HEK293 (cell line): ENCODE measurements around the gene OR7G1.
A peak's percentile ranks its signal among the peaks of the same experiment; 100 is the strongest.

Experiments used
- GLIS2 ChIP-seq: fragments of 450-650 bp; formaldehyde crosslinking; IDR thresholded peaks from 2 replicates; pipeline ENCODE4 v1.5.1; 2016; ENCODE audit warnings: missing biosample characterization, missing genetic modification characterization
- MEIS1 ChIP-seq: sonication (generic); formaldehyde crosslinking; IDR thresholded peaks from 2 replicates; pipeline ENCODE4 v1.8.1; 2022; ENCODE audit warnings: missing genetic modification reagents, mild to moderate bottlenecking, borderline replicate concordance
- SP2 ChIP-seq: fragments of 450-650 bp; formaldehyde crosslinking; IDR thresholded peaks from 2 replicates; pipeline ENCODE4 v1.5.1; 2016; ENCODE audit warnings: missing biosample characterization, missing genetic modification characterization
- SP3 ChIP-seq: fragments of 450-650 bp; formaldehyde crosslinking; IDR thresholded peaks from 2 replicates; pipeline ENCODE4 v1.5.1; 2016; ENCODE audit warnings: missing biosample characterization, missing genetic modification characterization
- ZBTB17 ChIP-seq: fragments of 450-650 bp; formaldehyde crosslinking; IDR thresholded peaks from 2 replicates; pipeline ENCODE4 v1.5.1; 2016; ENCODE audit warnings: missing biosample characterization, missing genetic modification characterization
- ZBTB48 ChIP-seq: fragments of 450-650 bp; formaldehyde crosslinking; IDR thresholded peaks from 2 replicates; pipeline ENCODE4 v1.5.1; 2016; ENCODE audit warnings: missing biosample characterization, missing genetic modification characterization
- ZNF280D ChIP-seq: fragments of 450-650 bp; formaldehyde crosslinking; IDR thresholded peaks from 2 replicates; pipeline ENCODE4 v1.5.1; 2016; ENCODE audit warnings: missing biosample characterization, missing genetic modification characterization
- ZNF324 ChIP-seq: fragments of 450-650 bp; formaldehyde crosslinking; IDR thresholded peaks from 2 replicates; pipeline ENCODE4 v1.5.1; 2016; ENCODE audit warnings: missing biosample characterization, missing genetic modification characterization
- ZNF473 ChIP-seq: fragments of 450-650 bp; formaldehyde crosslinking; IDR thresholded peaks from 2 replicates; pipeline ENCODE4 v1.5.1; 2017; ENCODE audit warnings: missing biosample characterization, missing genetic modification characterization
- ZNF544 ChIP-seq: fragments of 450-650 bp; formaldehyde crosslinking; IDR thresholded peaks from 2 replicates; pipeline ENCODE4 v1.5.0; 2017; ENCODE audit warnings: missing biosample characterization, missing genetic modification characterization
- ZNF548 ChIP-seq: fragments of 450-650 bp; formaldehyde crosslinking; IDR thresholded peaks from 2 replicates; pipeline ENCODE4 v1.5.1; 2016; ENCODE audit warnings: missing biosample characterization, missing genetic modification characterization
- ZNF580 ChIP-seq: fragments of 450-650 bp; formaldehyde crosslinking; IDR thresholded peaks from 2 replicates; pipeline ENCODE4 v1.5.1; 2016; ENCODE audit warnings: missing biosample characterization, missing genetic modification characterization
- ZNF629 ChIP-seq: fragments of 450-650 bp; formaldehyde crosslinking; IDR thresholded peaks from 2 replicates; pipeline ENCODE4 v1.5.1; 2017; ENCODE audit warnings: missing biosample characterization, missing genetic modification characterization
- ZNF645 ChIP-seq: fragments of 450-650 bp; formaldehyde crosslinking; IDR thresholded peaks from 2 replicates; pipeline ENCODE4; 2016; ENCODE audit warnings: missing biosample characterization, missing genetic modification characterization
- ZNF677 ChIP-seq: fragments of 450-650 bp; IDR thresholded peaks from 2 replicates; pipeline ENCODE4 v1.5.0; 2018; ENCODE audit warnings: missing biosample characterization, mild to moderate bottlenecking, missing genetic modification characterization, moderate library complexity
- TF ChIP-seq, protein P1 (sequence below): fragments of 450-650 bp; formaldehyde crosslinking; IDR thresholded peaks from 2 replicates; pipeline ENCODE4 v1.5.1; 2016; ENCODE audit warnings: missing biosample characterization, missing genetic modification characterization
- TF ChIP-seq, protein P2 (sequence below): fragments of 450-650 bp; formaldehyde crosslinking; conservative IDR thresholded peaks from 2 replicates; pipeline ENCODE4 v1.5.1; 2016; ENCODE audit warnings: low read depth, missing biosample characterization, missing genetic modification characterization
- TF ChIP-seq, protein P3 (sequence below): fragments of 450-650 bp; formaldehyde crosslinking; IDR thresholded peaks from 2 replicates; pipeline ENCODE4 v1.5.1; 2016; ENCODE audit warnings: missing biosample characterization, missing genetic modification characterization
- TF ChIP-seq, protein P4 (sequence below): fragments of 450-650 bp; formaldehyde crosslinking; IDR thresholded peaks from 2 replicates; pipeline ENCODE4 v1.5.1; 2016; ENCODE audit warnings: missing biosample characterization, missing genetic modification characterization

Gene OR7G1

GRCh38 chr19:9140159-9140874 is 24.8 kb upstream of the OR7G1 start, which contains the start of gene ZNF317 (continued):
- TF ChIP-seq, protein P1, sequence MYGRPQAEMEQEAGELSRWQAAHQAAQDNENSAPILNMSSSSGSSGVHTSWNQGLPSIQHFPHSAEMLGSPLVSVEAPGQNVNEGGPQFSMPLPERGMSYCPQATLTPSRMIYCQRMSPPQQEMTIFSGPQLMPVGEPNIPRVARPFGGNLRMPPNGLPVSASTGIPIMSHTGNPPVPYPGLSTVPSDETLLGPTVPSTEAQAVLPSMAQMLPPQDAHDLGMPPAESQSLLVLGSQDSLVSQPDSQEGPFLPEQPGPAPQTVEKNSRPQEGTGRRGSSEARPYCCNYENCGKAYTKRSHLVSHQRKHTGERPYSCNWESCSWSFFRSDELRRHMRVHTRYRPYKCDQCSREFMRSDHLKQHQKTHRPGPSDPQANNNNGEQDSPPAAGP (tag by site-specific recombination): 0 out of 2 replicates have a peak, but pooled peaks have one; percentile 36
- TF ChIP-seq, protein P2, sequence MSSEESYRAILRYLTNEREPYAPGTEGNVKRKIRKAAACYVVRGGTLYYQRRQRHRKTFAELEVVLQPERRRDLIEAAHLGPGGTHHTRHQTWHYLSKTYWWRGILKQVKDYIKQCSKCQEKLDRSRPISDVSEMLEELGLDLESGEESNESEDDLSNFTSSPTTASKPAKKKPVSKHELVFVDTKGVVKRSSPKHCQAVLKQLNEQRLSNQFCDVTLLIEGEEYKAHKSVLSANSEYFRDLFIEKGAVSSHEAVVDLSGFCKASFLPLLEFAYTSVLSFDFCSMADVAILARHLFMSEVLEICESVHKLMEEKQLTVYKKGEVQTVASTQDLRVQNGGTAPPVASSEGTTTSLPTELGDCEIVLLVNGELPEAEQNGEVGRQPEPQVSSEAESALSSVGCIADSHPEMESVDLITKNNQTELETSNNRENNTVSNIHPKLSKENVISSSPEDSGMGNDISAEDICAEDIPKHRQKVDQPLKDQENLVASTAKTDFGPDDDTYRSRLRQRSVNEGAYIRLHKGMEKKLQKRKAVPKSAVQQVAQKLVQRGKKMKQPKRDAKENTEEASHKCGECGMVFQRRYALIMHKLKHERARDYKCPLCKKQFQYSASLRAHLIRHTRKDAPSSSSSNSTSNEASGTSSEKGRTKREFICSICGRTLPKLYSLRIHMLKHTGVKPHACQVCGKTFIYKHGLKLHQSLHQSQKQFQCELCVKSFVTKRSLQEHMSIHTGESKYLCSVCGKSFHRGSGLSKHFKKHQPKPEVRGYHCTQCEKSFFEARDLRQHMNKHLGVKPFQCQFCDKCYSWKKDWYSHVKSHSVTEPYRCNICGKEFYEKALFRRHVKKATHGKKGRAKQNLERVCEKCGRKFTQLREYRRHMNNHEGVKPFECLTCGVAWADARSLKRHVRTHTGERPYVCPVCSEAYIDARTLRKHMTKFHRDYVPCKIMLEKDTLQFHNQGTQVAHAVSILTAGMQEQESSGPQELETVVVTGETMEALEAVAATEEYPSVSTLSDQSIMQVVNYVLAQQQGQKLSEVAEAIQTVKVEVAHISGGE (tag by site-specific recombination): 0 out of 2 replicates have a peak, but pooled peaks have one; percentile 32
- TF ChIP-seq SP2 (tag by site-specific recombination) (peak; percentile 33; the same call in 1 of the 2 replicates), SP3 (peak; percentile 49), ZNF677 (tag by site-specific recombination) (no peak), ZNF280D (tag by site-specific recombination) (no peak), ZBTB17 (tag by site-specific recombination) (peak; percentile 57; the same call in 1 of the 2 replicates), ZBTB48 (peak; percentile 75), ZNF548 (tag by site-specific recombination) (no peak), ZNF324 (tag by site-specific recombination) (peak; percentile 51; the same call in 1 of the 2 replicates), GLIS2 (tag by site-specific recombination) (no peak), MEIS1 (CRISPR knock-in tag) (no peak), ZNF544 (tag by site-specific recombination) (no peak), ZNF645 (tag by site-specific recombination) (no peak), ZNF629 (tag by site-specific recombination) (peak; percentile 25), ZNF580 (tag by site-specific recombination) (no peak), ZNF473 (tag by site-specific recombination) (no peak)
- TF ChIP-seq, protein P3, sequence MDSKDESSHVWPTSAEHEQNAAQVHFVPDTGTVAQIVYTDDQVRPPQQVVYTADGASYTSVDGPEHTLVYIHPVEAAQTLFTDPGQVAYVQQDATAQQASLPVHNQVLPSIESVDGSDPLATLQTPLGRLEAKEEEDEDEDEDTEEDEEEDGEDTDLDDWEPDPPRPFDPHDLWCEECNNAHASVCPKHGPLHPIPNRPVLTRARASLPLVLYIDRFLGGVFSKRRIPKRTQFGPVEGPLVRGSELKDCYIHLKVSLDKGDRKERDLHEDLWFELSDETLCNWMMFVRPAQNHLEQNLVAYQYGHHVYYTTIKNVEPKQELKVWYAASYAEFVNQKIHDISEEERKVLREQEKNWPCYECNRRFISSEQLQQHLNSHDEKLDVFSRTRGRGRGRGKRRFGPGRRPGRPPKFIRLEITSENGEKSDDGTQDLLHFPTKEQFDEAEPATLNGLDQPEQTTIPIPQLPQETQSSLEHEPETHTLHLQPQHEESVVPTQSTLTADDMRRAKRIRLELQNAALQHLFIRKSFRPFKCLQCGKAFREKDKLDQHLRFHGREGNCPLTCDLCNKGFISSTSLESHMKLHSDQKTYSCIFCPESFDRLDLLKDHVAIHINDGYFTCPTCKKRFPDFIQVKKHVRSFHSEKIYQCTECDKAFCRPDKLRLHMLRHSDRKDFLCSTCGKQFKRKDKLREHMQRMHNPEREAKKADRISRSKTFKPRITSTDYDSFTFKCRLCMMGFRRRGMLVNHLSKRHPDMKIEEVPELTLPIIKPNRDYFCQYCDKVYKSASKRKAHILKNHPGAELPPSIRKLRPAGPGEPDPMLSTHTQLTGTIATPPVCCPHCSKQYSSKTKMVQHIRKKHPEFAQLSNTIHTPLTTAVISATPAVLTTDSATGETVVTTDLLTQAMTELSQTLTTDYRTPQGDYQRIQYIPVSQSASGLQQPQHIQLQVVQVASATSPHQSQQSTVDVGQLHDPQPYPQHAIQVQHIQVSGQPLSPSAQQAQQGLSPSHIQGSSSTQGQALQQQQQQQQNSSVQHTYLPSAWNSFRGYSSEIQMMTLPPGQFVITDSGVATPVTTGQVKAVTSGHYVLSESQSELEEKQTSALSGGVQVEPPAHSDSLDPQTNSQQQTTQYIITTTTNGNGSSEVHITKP (tag by site-specific recombination): peak; percentile 97
- TF ChIP-seq, protein P4, sequence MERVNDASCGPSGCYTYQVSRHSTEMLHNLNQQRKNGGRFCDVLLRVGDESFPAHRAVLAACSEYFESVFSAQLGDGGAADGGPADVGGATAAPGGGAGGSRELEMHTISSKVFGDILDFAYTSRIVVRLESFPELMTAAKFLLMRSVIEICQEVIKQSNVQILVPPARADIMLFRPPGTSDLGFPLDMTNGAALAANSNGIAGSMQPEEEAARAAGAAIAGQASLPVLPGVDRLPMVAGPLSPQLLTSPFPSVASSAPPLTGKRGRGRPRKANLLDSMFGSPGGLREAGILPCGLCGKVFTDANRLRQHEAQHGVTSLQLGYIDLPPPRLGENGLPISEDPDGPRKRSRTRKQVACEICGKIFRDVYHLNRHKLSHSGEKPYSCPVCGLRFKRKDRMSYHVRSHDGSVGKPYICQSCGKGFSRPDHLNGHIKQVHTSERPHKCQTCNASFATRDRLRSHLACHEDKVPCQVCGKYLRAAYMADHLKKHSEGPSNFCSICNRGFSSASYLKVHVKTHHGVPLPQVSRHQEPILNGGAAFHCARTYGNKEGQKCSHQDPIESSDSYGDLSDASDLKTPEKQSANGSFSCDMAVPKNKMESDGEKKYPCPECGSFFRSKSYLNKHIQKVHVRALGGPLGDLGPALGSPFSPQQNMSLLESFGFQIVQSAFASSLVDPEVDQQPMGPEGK (tag by site-specific recombination): peak; percentile 28; the same call in 1 of the 2 replicates
